ENCODE measurements around the gene KCNC1. TPM values are rescaled to one million over a fixed set of nuclear protein-coding genes. Genes with fewer than 3 reads are reported as not detected.

The KCNC1 gene
- total and polyA plus RNA-seq, 2 of the 4 experiments (the other 2 are of a cell fraction), result 0.03 TPM; not detected in 1

GRCh38 chr11:17741487-17741886, 6.9 kb downstream of the KCNC1 start:
- 86% methylated on average over 6 of the region's 10 CpGs; no CpG with 5 or more reads in 1 of the 2 experiments for WGBS, 2 experiments (ENCODE audit: extremely low coverage in 2 of 2, insufficient read length in 1 of 2)
- Histone ChIP-seq H3K4me1 (ENCODE audit: control insufficient read depth, insufficient read depth, low read length) (no peaks in the 10 kb centered on the region), H2AK5ac (ENCODE audit: low read depth, low read length) (no peak overlapping the region), H3K36me3 (ENCODE audit: control insufficient read depth, insufficient read depth, low read length) (no peaks in the 10 kb centered on the region), H3K9ac (ENCODE audit: low read depth, low read length) (no peak overlapping the region), H3K27ac (ENCODE audit: insufficient read depth, low read length) (no peak overlapping the region), H2BK5ac (ENCODE audit: low read depth, low read length, poor library complexity, severe bottlenecking) (no peak overlapping the region), H3K14ac (replicated peaks; ENCODE audit: low read depth, low read length) (no peak overlapping the region), H2BK120ac (ENCODE audit: low read depth, low read length) (no peak overlapping the region), H4K5ac (ENCODE audit: low read depth, low read length) (no peak overlapping the region), H2BK15ac (ENCODE audit: low read depth, low read length) (no peak overlapping the region), H3K56ac (ENCODE audit: extremely low read depth, insufficient read depth, low read length) (no peak overlapping the region), H3K23ac (ENCODE audit: low read depth, low read length) (no peak overlapping the region), H3K18ac (ENCODE audit: low read depth, low read length) (no peak overlapping the region), H3K4ac (ENCODE audit: low read depth, low read length) (no peak overlapping the region), H4K8ac (ENCODE audit: low read depth in 2 of 2, low read length in 2 of 2) (no peak overlapping the region), H2AK9ac (replicated peaks; ENCODE audit: low read depth, low read length, poor library complexity) (no peak overlapping the region), H3K4me2 (ENCODE audit: low read depth, low read length) (no peak overlapping the region), H4K20me1 (ENCODE audit: insufficient read depth, low read length) (no peaks in the 10 kb centered on the region; the same call in 1 of the 2 replicates), H3K27me3 (ENCODE audit: control insufficient read depth, insufficient read depth, low read length) (peaks cover 47% of the 10 kb centered on the region), H2BK20ac (ENCODE audit: low read depth, low read length) (no peak overlapping the region), H3K9me1 (ENCODE audit: insufficient read depth, low read length) (no peaks in the 10 kb centered on the region), H3K9me3 (ENCODE audit: control insufficient read depth, insufficient read depth, low read length) (no peaks in the 10 kb centered on the region), H3K4me3 (ENCODE audit: insufficient read depth, low read depth, low read length) (no peak overlapping the region), H2AFZ (replicated peaks; ENCODE audit: low read length, poor library complexity) (no peak overlapping the region), H3K79me1 (ENCODE audit: low read depth in 1 of 2, low read length in 2 of 2) (no peaks in the 10 kb centered on the region), H4K91ac (ENCODE audit: insufficient read depth, low read depth, low read length) (no peak overlapping the region)
- POLR2A ChIA-PET (ENCODE audit: unreplicated experiment), result no interaction called here
- DNase-seq, result no peak
- TF ChIP-seq MAZ (IDR thresholded peaks at IDR 0.05; ENCODE audit: borderline replicate concordance, low read depth, low read length) (no peak), FOS (IDR thresholded peaks at IDR 0.05; ENCODE audit: low read depth, low read length) (no peak), ELK1 (IDR thresholded peaks at IDR 0.05; ENCODE audit: borderline replicate concordance, low read depth, low read length) (no peak), RCOR1 (IDR thresholded peaks at IDR 0.05; ENCODE audit: insufficient replicate concordance, low read length) (no peak), MXI1 (IDR thresholded peaks at IDR 0.05; ENCODE audit: borderline replicate concordance, low read depth, low read length) (no peak), POLR2A (IDR thresholded peaks at IDR 0.05; ENCODE audit: low read depth, low read length) (no peak), SMC3 (IDR thresholded peaks at IDR 0.05; ENCODE audit: low read depth, low read length) (no peak), BHLHE40 (IDR thresholded peaks at IDR 0.05; ENCODE audit: low read depth, low read length) (no peak), USF2 (IDR thresholded peaks at IDR 0.05; ENCODE audit: low read depth, low read length) (no peak), CTCF (conservative IDR thresholded peaks at IDR 0.05; ENCODE audit: low read depth, low read length) (no peak), RFX5 (IDR thresholded peaks at IDR 0.05; ENCODE audit: low read depth, low read length) (no peak), CEBPB (IDR thresholded peaks at IDR 0.05; ENCODE audit: low read depth, low read length) (no peak), CHD1 (IDR thresholded peaks at IDR 0.05; ENCODE audit: low read depth, low read length) (no peak), NFE2L2 (IDR thresholded peaks at IDR 0.05; ENCODE audit: low read depth, low read length) (no peak), MAFK (IDR thresholded peaks at IDR 0.05; ENCODE audit: low read depth, low read length) (no peak), RAD21 (IDR thresholded peaks at IDR 0.05; ENCODE audit: low read length) (no peak)
- ATAC-seq (ENCODE audit: low read depth), result no peak
- in situ Hi-C loops (cut with MboI; ENCODE audit: low sequenced_read_pairs) (no loop called here), intact Hi-C loops (cut with micrococcal nuclease) (no loop called here), dilution Hi-C loops (cut with HindIII; ENCODE audit: low sequenced_read_pairs, unreplicated experiment) (loop anchor here (25.0 kb wide), 1 partner anchor 246 kb away; no protein-coding TSS in a partner anchor)
- CTCF ChIA-PET, result no interaction called here
- no TSS peak for BruUV-seq (replicated peaks)
